Measurements from ENCODE around the gene OSER1.
"Not testable (repeated sequence)": the region's sequence is repeated elsewhere in the genome, so short reads cannot be mapped to it uniquely, and the experiment has no call there.

The OSER1 gene

DNA sequence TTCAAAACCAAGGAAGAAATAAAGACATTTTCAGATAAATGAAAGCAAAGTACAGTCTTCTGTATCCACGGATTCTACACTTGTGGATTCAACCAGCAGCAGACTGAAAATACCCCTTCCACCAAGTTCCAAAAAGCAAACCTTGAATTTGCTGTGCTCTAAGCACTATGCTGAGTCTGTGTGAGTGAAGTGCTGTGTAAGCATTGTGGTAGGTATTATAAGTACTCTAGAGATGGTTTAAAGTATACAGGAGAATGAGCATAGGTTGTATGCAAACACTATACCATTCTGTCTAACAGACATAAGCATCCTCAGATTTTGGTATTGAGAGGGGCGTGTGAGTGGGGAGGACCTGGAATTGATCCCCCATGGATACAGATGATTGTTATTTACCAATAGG lies 9.6 kb downstream of the OSER1 start:
- no peak for DNase-seq (ENCODE audit: low spot score)

DNA sequence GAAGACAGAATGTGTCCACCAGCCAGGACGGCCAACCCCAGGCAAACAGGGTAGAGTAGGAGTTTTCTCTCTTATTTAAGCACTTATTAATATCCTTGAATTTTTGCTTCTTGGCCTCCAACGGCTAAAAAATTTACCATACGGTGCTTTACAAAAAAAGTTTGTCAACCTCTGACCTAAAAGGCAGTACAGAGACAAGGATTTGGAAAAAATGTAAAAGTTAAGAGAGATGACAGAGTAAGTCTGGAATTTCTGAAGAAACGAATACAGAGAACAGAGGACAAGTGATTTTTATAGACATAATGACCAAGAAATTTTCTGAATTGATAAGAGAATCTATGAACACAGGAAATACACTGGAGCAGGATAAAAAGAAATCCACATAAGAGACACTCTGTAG lies 10.2 kb downstream of the OSER1 start:
- no peak for DNase-seq (ENCODE audit: low spot score)

GRCh38 chr20:44199877-44200276 lies 10.7 kb downstream of the OSER1 start:
- no peak for DNase-seq (ENCODE audit: low spot score)

- no peak for DNase-seq (ENCODE audit: low spot score)
These were observed 11.7 kb downstream of the OSER1 start for GRCh38 chr20:44198872-44199271.

DNA sequence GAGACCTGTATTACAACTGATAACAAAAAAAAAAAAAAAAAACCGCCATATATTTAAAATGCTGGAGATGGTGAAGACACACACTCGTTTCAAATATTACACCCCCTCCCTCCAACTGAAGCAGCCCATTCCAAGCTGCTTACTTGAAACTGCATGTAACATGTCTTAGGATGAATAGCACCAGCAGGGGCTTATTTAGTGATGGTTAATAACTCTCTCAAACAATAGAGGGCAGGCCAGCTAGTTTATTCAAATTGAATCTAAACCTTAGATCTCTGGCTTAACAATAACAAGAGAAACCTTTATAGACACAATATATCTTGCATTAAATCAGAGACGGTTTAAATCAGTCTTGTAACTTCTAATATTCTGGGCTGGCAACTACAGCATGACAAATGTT lies 14.3 kb downstream of the OSER1 start:
- DNase-seq (ENCODE audit: low spot score) = no peak

- no peak for DNase-seq (ENCODE audit: low spot score)
These were observed 15.0 kb downstream of the OSER1 start for GRCh38 chr20:44195605-44196004.

DNA sequence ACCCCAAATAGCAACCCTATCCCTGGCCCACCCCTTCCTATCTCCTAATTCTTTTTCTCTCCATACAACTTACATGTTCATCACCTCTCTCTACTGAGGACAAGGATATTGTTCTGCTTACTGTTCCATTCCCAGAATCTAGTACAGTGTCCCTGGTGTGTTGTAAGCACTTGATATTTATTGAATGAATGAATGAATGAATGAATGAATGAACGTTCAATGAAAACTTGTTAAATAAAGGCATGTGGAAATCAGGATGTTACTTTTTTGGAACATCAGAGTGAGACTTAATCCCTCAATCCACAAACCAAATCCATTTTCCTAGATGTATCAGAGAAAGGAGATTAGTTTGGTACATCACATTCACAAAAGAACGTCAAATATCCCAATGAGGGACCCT lies 16.8 kb downstream of the OSER1 start:
- no peak for DNase-seq (ENCODE audit: low spot score)

- not testable (repeated sequence) for DNase-seq (ENCODE audit: low spot score)
These were observed 18.9 kb downstream of the OSER1 start for GRCh38 chr20:44191640-44192039.

DNA sequence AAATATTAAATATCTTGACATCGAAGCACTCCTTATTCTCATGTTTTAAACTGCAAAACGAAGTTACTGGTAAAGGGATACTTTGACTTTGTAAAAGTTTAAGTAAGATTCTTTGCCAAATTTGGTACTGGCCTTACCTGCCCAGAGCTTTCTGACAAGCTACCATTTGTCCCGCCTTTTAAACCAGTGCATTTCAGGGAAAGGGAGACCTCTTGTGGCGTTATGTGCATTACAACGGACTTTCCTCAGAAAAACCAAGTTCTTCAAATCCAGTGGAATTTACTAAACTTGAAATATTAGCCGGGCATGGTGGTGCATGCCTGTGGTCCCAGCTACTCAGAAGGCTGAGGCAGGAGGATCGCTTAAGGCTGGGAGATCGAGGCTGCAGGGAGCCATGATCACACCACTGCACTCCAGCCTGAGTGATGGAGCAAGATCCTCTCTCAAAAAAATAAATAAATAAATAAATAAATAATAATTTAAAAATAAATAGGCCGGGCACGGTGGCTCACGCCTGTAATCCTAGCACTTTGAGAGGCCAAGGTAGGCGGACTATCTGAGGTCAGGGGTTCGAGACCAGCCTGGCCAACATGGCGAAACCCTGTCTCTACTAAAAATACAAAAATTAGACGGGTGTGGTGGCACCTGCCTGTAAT lies 20.2 kb downstream of the OSER1 start:
- DNase-seq (ENCODE audit: low spot score) = peak; percentile 71

GRCh38 chr20:44188752-44189151 lies 21.8 kb downstream of the OSER1 start:
- DNase-seq (ENCODE audit: low spot score) = no peak

DNA sequence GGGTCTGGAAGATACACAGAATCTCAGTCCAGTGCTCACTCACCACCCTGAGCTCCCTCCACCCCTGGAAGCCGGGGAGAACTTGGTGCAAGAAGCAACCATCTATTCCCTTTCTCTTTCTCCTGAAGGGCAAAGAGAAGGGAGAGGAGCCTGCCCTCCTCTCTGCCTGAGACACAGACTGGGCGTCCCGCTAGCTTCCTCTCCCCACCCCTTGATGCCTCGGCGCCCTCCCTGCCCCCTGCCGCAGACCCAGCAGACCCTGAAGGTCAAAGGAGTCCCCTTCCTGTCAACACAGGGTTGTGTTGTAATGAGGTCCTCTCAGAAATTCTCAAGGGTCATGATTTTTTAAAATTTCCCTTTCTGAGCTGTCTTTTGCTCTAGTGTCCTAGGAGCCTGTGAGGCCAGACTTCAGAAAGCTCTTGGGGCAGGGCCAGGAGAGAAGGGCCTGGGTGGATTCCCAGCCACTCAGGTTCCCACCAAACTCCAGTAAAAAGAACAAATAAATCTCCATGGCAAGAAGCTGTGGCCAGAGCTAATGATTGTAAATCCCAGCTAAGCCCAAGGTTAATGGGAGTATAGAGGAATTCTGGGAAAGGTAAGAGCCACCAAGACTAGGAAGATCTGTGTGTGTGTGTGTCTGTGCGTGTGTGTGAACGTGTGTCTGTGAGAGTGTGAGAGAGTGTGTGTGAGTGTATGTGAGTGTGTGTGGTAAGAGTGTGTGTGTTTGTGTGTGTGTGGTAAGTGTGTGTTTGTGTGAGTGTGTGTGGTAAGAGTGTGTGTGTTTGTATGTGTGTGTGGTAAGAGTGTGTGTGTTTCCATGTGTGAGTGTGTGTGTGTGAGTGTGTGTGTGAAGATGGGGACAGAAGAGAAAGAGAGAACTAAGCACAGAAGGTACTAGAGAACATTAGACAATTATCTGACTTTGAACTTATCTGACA lies 22.5 kb downstream of the OSER1 start:
- DNase-seq (ENCODE audit: low spot score) = no peak

GRCh38 chr20:44187054-44187771 lies 23.4 kb downstream of the OSER1 start, which contains the start of gene JPH2:
TSS of gene JPH2 (minus strand) at chr20:44187188. CDS start at chr20:44186705, 483 bp downstream.
- no peak for DNase-seq (ENCODE audit: low spot score)

- no peak for DNase-seq (ENCODE audit: low spot score)
These were observed 23.9 kb downstream of the OSER1 start for GRCh38 chr20:44186674-44187053.

DNA sequence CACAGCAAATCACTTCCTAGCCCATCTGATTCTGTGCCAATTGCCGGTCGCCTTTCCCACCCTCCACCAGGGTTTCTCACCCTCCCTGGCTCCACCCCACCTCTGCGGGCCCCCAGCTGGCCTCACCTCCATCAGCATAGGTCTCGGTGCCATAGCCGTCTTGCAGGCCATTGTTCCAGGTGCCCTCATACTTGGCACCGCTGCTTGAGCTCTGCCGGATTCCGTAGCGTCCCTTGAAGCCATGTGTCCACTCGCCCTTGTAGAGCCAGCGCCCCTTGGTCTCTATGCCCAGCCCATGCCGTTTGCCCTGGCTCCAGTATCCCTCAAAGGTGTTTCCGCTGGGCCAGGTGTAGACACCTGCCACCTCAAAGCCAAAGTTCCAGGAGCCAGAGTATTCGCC lies 24.4 kb downstream of the OSER1 start:
- DNase-seq (ENCODE audit: low spot score) = no peak

- DNase-seq (ENCODE audit: low spot score) = no peak
These were observed 25.0 kb downstream of the OSER1 start for GRCh38 chr20:44185574-44185973.

DNA sequence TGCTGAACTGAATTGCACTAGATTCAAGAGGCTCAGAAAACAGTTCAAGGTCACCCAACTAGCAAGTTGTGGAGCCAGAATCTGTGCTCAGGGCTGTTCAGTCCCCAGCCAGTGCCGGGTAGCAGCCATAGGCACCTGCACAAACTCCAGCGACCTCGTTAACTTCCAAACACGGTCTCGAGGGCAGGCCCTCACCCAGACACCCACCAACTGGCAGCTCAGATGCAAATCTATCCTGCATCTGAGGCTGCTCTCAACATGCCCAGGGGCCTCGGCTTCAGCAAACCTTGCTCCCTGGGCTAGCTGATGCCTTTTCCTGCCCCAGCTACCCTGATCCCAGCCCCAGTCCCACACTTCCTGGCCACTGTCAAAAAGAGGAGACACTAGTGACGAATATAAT lies 27.3 kb downstream of the OSER1 start:
- DNase-seq (ENCODE audit: low spot score) = no peak

- DNase-seq (ENCODE audit: low spot score) = no peak
These were observed 27.7 kb downstream of the OSER1 start for GRCh38 chr20:44182863-44183262.

DNA sequence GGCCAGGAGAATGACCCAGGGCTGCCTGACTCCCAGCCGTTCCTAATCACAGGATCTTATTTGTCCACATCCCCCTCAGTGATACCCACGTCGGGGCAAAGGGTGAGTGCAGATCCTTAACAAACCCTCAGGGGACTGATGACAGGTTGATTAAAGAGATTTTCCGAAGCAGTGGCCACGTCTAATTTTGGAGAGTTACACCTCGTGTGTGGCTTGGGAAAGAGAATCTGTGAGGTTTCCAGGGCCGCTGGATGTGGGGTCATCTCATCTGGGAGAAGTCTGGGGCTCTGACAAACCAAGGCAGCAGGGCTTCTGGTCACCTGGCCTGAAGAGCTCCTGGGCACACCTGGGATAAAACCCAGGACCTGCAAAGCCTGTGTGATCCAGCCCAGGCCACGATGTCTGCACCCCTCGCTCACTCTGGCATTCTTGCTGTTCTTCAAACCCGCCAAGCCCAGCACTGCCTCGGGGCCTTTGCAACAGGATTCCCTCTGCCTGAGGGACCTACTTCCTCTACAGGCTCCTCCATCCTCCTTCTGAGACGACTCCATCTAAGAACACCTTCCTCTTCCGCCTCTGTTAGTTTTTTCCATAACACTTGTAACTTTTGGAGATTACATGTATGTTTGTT lies 28.3 kb downstream of the OSER1 start:
- DNase-seq (ENCODE audit: low spot score) = no peak

- DNase-seq (ENCODE audit: low spot score) = no peak
These were observed 29.0 kb downstream of the OSER1 start for GRCh38 chr20:44181611-44182010.

DNA sequence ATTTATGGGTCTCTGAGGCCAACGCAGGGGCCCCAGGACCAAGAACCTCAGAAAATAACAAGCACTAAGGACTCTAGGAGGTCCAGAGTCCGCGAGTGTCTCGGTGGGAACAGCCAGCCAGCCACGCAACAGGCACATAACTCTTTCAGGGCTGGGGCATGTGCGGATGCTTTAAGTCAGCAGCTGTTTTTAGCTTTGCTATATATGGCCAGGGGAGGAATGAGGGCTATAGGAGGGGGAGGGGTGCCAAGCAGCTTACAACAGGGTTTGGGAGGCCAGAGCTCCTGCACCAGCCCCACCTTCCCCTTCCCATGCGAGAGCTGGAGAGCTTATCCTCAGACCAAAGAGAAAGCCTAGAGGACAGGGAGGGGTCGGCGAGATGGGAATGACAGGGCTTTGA lies 29.8 kb downstream of the OSER1 start:
- no peak for DNase-seq (ENCODE audit: low spot score)

GRCh38 chr20:44176833-44177534 lies 33.6 kb downstream of the OSER1 start:
- no peak for DNase-seq (ENCODE audit: low spot score)

Data from Ammon's horn (tissue), 1 donor.